HepG2 (cell line): ENCODE data around the gene C15orf62. TPM values are rescaled to one million over a fixed set of nuclear protein-coding genes. Genes with fewer than 3 reads are reported as not detected.

Experiments
- MTF1 ChIP-seq: sonication (generic); formaldehyde crosslinking; IDR thresholded peaks from 2 replicates; pipeline ENCODE4 v1.5.0; 2020; ENCODE audit warnings: missing genetic modification reagents
- PHB2 ChIP-seq: fragments of 450-650 bp; IDR thresholded peaks from 2 replicates; pipeline ENCODE4 v1.6.1; 2018; ENCODE audit not compliant: partially characterized antibody
- PPARG ChIP-seq: conservative IDR thresholded peaks from 2 replicates; pipeline ENCODE4 v1.6.1; 2016; ENCODE audit warnings: missing biosample characterization, missing genetic modification reagents
- PRDM4 ChIP-seq: sonication (generic); formaldehyde crosslinking; IDR thresholded peaks from 2 replicates; pipeline ENCODE4 v1.9.0; 2021; ENCODE audit warnings: missing genetic modification reagents, borderline replicate concordance
- SIX1 ChIP-seq: sonication (generic); formaldehyde crosslinking; IDR thresholded peaks from 2 replicates; pipeline ENCODE4 v1.4.0; 2020; ENCODE audit warnings: missing genetic modification reagents, borderline replicate concordance
- SOX13 ChIP-seq, 3 experiments: fragments of 450-650 bp in 1 of 3; sonication (generic) in 1 of 3; formaldehyde crosslinking in 1 of 3; IDR thresholded peaks in 2 of 3; conservative IDR thresholded peaks in 1 of 3; 2 replicates each; pipeline versions ENCODE4 v1.5.0 to v1.6.1; 2016 to 2020; ENCODE audit warnings: antibody characterized with exemption in 1 of 3, mild to moderate bottlenecking in 1 of 3, missing compliant biosample characterization in 1 of 3, missing genetic modification reagents in 1 of 3, moderate library complexity in 1 of 3
- STAT5B ChIP-seq: sonication (generic); formaldehyde crosslinking; IDR thresholded peaks from 2 replicates; pipeline ENCODE4 v1.4.0; 2020; ENCODE audit warnings: missing genetic modification reagents
- TAF1 ChIP-seq: sonication (generic); formaldehyde crosslinking; IDR thresholded peaks from 2 replicates; pipeline ENCODE4 v1.4.0; 2020; ENCODE audit warnings: missing genetic modification reagents
- TOE1 ChIP-seq: sonication (generic); formaldehyde crosslinking; IDR thresholded peaks from 2 replicates; pipeline ENCODE4 v1.4.0; 2020; ENCODE audit warnings: mild to moderate bottlenecking, missing genetic modification reagents
- YY1 ChIP-seq: IDR thresholded peaks from 2 replicates; pipeline ENCODE4 v1.6.1; 2011; ENCODE audit warnings: low read length, low read depth, moderate library complexity, mild to moderate bottlenecking; ENCODE audit not compliant: insufficient read depth, insufficient replicate concordance
- ZFP1 ChIP-seq: IDR thresholded peaks from 2 replicates; pipeline ENCODE4 v1.6.1; 2016
- ZKSCAN8 ChIP-seq: IDR thresholded peaks from 2 replicates; pipeline ENCODE4 v1.6.1; 2016; ENCODE audit warnings: borderline replicate concordance, missing genetic modification reagents, missing compliant biosample characterization
- ZNF326 ChIP-seq: sonication (generic); formaldehyde crosslinking; IDR thresholded peaks from 2 replicates; pipeline ENCODE4 v1.4.0; 2020; ENCODE audit warnings: missing genetic modification reagents, borderline replicate concordance
- ZNF350 ChIP-seq: sonication (generic); formaldehyde crosslinking; IDR thresholded peaks from 2 replicates; pipeline ENCODE4 v1.4.0; 2020; ENCODE audit warnings: mild to moderate bottlenecking, low read depth, missing genetic modification reagents, borderline replicate concordance
- ZNF547 ChIP-seq: sonication (generic); formaldehyde crosslinking; IDR thresholded peaks from 2 replicates; pipeline ENCODE4 v1.5.1; 2020; ENCODE audit warnings: mild to moderate bottlenecking, missing genetic modification reagents
- ZNF687 ChIP-seq: sonication (generic); formaldehyde crosslinking; IDR thresholded peaks from 2 replicates; pipeline ENCODE4 v1.5.1; 2020; ENCODE audit warnings: mild to moderate bottlenecking, missing genetic modification reagents, moderate library complexity
- ZZZ3 ChIP-seq: sonication (generic); formaldehyde crosslinking; IDR thresholded peaks from 2 replicates; pipeline ENCODE4 v1.4.0; 2020; ENCODE audit warnings: missing genetic modification reagents, mild to moderate bottlenecking, borderline replicate concordance
- polyA plus RNA-seq, 8 experiments: library from polyadenylated mRNA; depleted of rRNA in 3 of 8; stranded (reverse) in 7 of 8; unstranded in 1 of 8; fragments of >200 nt; fragmentation: Illumina TruSeq in 4 of 8; extraction: Trizol in 4 of 8; gene quantifications; 2 replicates each; pipeline versions ENCODE4 v1.2.1 to v1.2.3, GENCODE V29; 2011 to 2016; ENCODE audit warnings: low read depth in 4 of 8, missing spikeins in 1 of 8, mixed read lengths in 1 of 8; ENCODE audit not compliant: insufficient read depth in 1 of 8
- total RNA-seq, 5 experiments: library from RNA; depleted of rRNA; stranded (reverse); fragments of >200 nt; fragmentation: Illumina TruSeq; extraction: Trizol; gene quantifications; 2 replicates each; pipeline ENCODE4 v1.2.3, GENCODE V29; 2016; ENCODE audit warnings: low read depth in 1 of 5
- TF ChIP-seq, protein P1 (sequence below): sonication (generic); formaldehyde crosslinking; IDR thresholded peaks from 2 replicates; pipeline ENCODE4 v1.5.0; 2020; ENCODE audit warnings: mild to moderate bottlenecking, low read depth, missing genetic modification reagents, borderline replicate concordance
- TF ChIP-seq, protein P2 (sequence below): sonication (generic); formaldehyde crosslinking; IDR thresholded peaks from 2 replicates; pipeline ENCODE4 v1.5.0; 2020; ENCODE audit warnings: missing genetic modification reagents

Gene C15orf62
- total and polyA plus RNA-seq, 2 of the 13 experiments (the other 11 are each of a cell fraction or from before 2014, with no cell fraction given): 0.51 to 1.1 TPM

DNA sequence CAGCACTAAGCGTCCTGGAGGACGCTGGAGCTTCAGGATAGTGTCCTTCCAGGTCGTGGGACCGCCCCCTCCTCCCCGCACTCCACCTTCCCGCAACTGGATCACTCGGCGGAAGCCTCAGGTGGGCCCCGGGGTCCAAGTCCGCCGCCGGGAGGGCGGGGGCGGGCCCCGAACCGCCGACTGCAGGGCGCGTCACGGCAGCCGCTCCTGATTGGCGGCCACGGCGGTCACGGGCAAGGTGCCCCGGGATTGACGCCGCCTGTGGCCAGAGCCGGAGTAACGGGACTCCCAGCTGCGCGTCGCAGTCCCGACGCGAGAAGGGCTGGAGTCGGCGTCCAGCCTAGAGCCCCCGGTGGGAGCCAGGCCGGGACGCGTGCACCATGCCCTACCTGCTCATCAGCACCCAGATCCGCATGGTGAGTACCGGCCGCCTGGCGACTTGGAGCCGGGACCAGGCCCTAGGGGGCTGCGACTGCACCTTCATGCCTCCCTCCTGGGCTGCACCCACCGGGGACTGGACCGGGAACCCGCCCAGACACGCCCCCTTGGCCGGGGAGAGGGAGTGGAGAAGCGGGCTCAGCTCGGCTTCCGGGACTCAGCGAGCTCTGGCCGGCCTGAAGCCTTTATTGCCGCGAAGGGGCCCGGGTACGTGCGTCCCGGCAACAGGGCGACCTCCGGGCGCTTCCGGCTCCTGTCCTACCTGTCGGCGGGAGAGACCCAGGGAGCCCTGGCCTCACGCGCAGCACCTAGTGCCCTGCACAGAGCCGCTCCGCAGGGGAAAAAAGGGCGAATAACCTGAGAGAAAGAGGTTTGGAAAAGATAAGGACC lies 5.8 kb upstream of the C15orf62 start, which contains the start of gene GCHFR (continued):
- peak; percentile 44; the same call in 1 of the 2 replicates for TF ChIP-seq ZKSCAN8 (CRISPR knock-in tag)
- peak; percentile 93 for TF ChIP-seq ZNF687
- TF ChIP-seq, protein P1, sequence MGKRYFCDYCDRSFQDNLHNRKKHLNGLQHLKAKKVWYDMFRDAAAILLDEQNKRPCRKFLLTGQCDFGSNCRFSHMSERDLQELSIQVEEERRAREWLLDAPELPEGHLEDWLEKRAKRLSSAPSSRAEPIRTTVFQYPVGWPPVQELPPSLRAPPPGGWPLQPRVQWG: no peak
- TF ChIP-seq ZZZ3 (CRISPR knock-in tag): 0 out of 2 replicates have a peak, but pooled peaks have one; percentile 50
- TF ChIP-seq PPARG (CRISPR knock-in tag): no peak
- TF ChIP-seq, protein P2, sequence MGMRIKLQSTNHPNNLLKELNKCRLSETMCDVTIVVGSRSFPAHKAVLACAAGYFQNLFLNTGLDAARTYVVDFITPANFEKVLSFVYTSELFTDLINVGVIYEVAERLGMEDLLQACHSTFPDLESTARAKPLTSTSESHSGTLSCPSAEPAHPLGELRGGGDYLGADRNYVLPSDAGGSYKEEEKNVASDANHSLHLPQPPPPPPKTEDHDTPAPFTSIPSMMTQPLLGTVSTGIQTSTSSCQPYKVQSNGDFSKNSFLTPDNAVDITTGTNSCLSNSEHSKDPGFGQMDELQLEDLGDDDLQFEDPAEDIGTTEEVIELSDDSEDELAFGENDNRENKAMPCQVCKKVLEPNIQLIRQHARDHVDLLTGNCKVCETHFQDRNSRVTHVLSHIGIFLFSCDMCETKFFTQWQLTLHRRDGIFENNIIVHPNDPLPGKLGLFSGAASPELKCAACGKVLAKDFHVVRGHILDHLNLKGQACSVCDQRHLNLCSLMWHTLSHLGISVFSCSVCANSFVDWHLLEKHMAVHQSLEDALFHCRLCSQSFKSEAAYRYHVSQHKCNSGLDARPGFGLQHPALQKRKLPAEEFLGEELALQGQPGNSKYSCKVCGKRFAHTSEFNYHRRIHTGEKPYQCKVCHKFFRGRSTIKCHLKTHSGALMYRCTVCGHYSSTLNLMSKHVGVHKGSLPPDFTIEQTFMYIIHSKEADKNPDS: peak; percentile 76; the same call in 1 of the 2 replicates
- TF ChIP-seq STAT5B: peak; percentile 84; the same call in 1 of the 2 replicates
- TF ChIP-seq ZNF547: peak; percentile 95
- no peak for TF ChIP-seq PHB2
- TF ChIP-seq ZFP1 (CRISPR knock-in tag): no peak
- TF ChIP-seq YY1: peak; percentile 14
- TF ChIP-seq MTF1: 0 out of 2 replicates have a peak, but pooled peaks have one; percentile 36
- TF ChIP-seq ZNF326 (CRISPR knock-in tag): peak; percentile 63; the same call in 1 of the 2 replicates
- peak; percentile 19; the same call in 1 of the 2 replicates for TF ChIP-seq PRDM4 (CRISPR knock-in tag)
- TF ChIP-seq SOX13 (IDR thresholded peaks at IDR 0.05): no peak
- TF ChIP-seq SOX13 (CRISPR knock-in tag; conservative IDR thresholded peaks at IDR 0.05 in 1 of 2, IDR thresholded peaks at IDR 0.05 in 1 of 2): peak in 1 of 2 experiments; percentile 43; a peak in 2 of 4 replicates
- TF ChIP-seq TOE1 (CRISPR knock-in tag): no peak
- TF ChIP-seq SIX1: no peak
- peak; percentile 83; the same call in 1 of the 2 replicates for TF ChIP-seq TAF1
- TF ChIP-seq ZNF350: peak; percentile 70
